Smooth muscle cell (in vitro differentiated cells): ENCODE data around the gene AGMO. TPM values are rescaled to one million over a fixed set of nuclear protein-coding genes. Genes with fewer than 3 reads are reported as not detected.

ENCODE experiments used
- DNase-seq: peaks from one replicate; lab custom pipeline; 2025; ENCODE audit not compliant: unreplicated experiment; lab: John Stamatoyannopoulos, UW
- H2AFZ ChIP-seq: fragments of 200-600 bp; sonication (generic); 2 replicates; pipeline ENCODE4 v1.6.0; 2016; ENCODE audit warnings: antibody characterized with exemption, low read depth, mild to moderate bottlenecking
- H3F3A ChIP-seq: fragments of 200-600 bp; sonication (generic); 2 replicates; pipeline ENCODE4 v1.6.0; 2017; ENCODE audit warnings: antibody characterized with exemption, low read depth
- H3K27ac ChIP-seq: fragments of 200-600 bp; sonication (generic); 2 replicates; pipeline ENCODE4 v1.5.1; 2016; ENCODE audit warnings: low read depth, mild to moderate bottlenecking
- H3K27me3 ChIP-seq: fragments of 200-600 bp; sonication (generic); 2 replicates; pipeline ENCODE4 v1.6.1; 2016; ENCODE audit warnings: low read depth, mild to moderate bottlenecking
- H3K36me3 ChIP-seq: fragments of 200-600 bp; sonication (generic); 2 replicates; pipeline ENCODE4 v1.5.1; 2016; ENCODE audit warnings: low read depth
- H3K4me1 ChIP-seq: fragments of 200-600 bp; sonication (generic); 2 replicates; pipeline ENCODE4 v1.5.1; 2016; ENCODE audit warnings: low read depth
- H3K4me2 ChIP-seq: fragments of 200-600 bp; sonication (generic); 2 replicates; pipeline ENCODE4 v1.6.0; 2016; ENCODE audit warnings: mild to moderate bottlenecking
- H3K4me3 ChIP-seq: fragments of 200-600 bp; sonication (generic); 2 replicates; pipeline ENCODE4 v1.5.1; 2016; ENCODE audit warnings: mild to moderate bottlenecking
- H3K79me2 ChIP-seq: fragments of 200-600 bp; sonication (generic); 2 replicates; pipeline ENCODE4 v1.6.0; 2016; ENCODE audit warnings: low read depth, mild to moderate bottlenecking
- H3K9ac ChIP-seq: fragments of 200-600 bp; sonication (generic); 2 replicates; pipeline ENCODE4 v1.6.0; 2016; ENCODE audit warnings: low read depth
- H3K9me3 ChIP-seq: fragments of 200-600 bp; sonication (generic); replicated peaks from 2 replicates; pipeline ENCODE4 v1.5.1; 2016; ENCODE audit warnings: low read depth
- H4K20me1 ChIP-seq: fragments of 200-600 bp; sonication (generic); 2 replicates; pipeline ENCODE4 v1.6.0; 2016; ENCODE audit warnings: low read depth
- CTCF ChIP-seq: fragments of 200-600 bp; sonication (generic); IDR thresholded peaks from 2 replicates; pipeline ENCODE4 v1.5.1; 2017; ENCODE audit warnings: borderline replicate concordance, mild to moderate bottlenecking, antibody characterized with exemption; ENCODE audit not compliant: insufficient read depth, poor library complexity, severe bottlenecking
- WGBS: methylation state at CpG from one replicate; pipeline ENCODE4 v1.1.7; 2016; ENCODE audit warnings: low lambda C conversion rate; 5-methylcytosine and 5-hydroxymethylcytosine counted together
- polyA plus RNA-seq: library from polyadenylated mRNA; unstranded; fragments of >200 nt; fragmentation: Nextera tagmentation; extraction: Ambion mirVana; gene quantifications from 2 replicates; pipeline ENCODE4 v1.2.1, GENCODE V29; 2016
- total RNA-seq: library from RNA; depleted of rRNA; stranded (reverse); fragments of >200 nt; gene quantifications from 2 replicates; pipeline ENCODE4 v1.2.3, GENCODE V29; 2014

AGMO gene
- total and polyA plus RNA-seq, 2 experiments from 2014 or later: 0.27 to 0.50 TPM

DNA sequence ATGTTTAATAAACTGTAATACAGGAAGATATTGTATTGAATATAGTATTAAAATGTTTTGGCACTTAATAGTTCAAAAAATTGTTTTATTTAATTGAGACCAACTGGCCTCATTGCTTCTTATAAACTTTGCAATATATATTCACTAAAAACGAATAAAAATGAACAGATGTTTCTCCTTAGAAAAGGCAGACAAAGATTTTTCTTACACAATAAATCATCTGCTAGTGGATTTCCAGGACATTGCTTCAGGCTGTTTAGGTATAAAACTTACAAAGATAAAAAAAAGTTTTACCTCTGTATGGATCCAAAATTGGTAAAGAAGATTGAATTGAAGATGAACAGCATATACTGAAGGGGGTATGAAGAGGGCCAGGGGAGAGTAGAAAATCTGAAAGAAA, 143.6 kb downstream of the AGMO start:
- Histone ChIP-seq H3K27ac (no peak overlapping the region), H3K4me3 (no peak overlapping the region), H3K9me3 (no peaks in the 10 kb centered on the region), H3K27me3 (no peaks in the 10 kb centered on the region), H3F3A (no peaks in the 10 kb centered on the region), H2AFZ (no peak overlapping the region), H3K79me2 (no peaks in the 10 kb centered on the region), H3K4me2 (no peak overlapping the region), H4K20me1 (no peaks in the 10 kb centered on the region), H3K4me1 (no peaks in the 10 kb centered on the region), H3K9ac (no peak overlapping the region), H3K36me3 (no peaks in the 10 kb centered on the region)
- 67% methylated on average over 1 of the region's 1 CpG for WGBS
- no peak for DNase-seq
- TF ChIP-seq CTCF: no peak

- no peak overlapping the region for H2AFZ ChIP-seq
- no peak for DNase-seq
- no peaks in the 10 kb centered on the region for H3K4me1 ChIP-seq
- TF ChIP-seq CTCF: no peak
- H3K27ac ChIP-seq: no peak overlapping the region
- no peaks in the 10 kb centered on the region for H3F3A ChIP-seq
- H3K36me3 ChIP-seq: no peaks in the 10 kb centered on the region
- no peak overlapping the region for H3K4me3 ChIP-seq
- WGBS: 96% methylated on average over 5 of the region's 5 CpGs
- no peak overlapping the region for H3K4me2 ChIP-seq
- no peaks in the 10 kb centered on the region for H4K20me1 ChIP-seq
- H3K27me3 ChIP-seq: no peaks in the 10 kb centered on the region
- H3K79me2 ChIP-seq: no peaks in the 10 kb centered on the region
- H3K9me3 ChIP-seq: no peaks in the 10 kb centered on the region
- H3K9ac ChIP-seq: no peak overlapping the region
These were observed 144.3 kb downstream of the AGMO start for GRCh38 chr7:15417341-15417988.

DNA sequence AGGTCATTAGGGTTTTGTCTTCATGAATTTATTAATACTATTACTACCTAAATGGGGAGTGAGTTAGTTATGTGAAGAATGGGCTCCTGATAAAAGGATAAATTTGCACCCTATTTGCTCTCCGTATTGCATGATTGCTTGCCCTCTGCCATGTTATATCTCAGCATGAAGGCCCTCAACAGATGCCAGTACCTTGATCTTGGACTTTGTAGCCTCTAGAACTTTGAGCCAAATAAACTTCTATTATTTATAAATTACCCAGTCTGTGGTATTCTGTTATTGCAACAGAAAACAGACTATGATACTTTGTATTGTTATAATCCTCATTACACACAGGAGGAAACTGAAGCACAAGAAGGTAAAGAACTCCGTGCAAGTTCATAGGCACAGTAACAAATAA, 150.8 kb downstream of the AGMO start:
- Histone ChIP-seq H3K27me3 (no peaks in the 10 kb centered on the region), H3K4me2 (no peak overlapping the region), H2AFZ (no peak overlapping the region), H3K4me1 (no peaks in the 10 kb centered on the region), H4K20me1 (no peaks in the 10 kb centered on the region), H3K9me3 (no peaks in the 10 kb centered on the region), H3K36me3 (no peaks in the 10 kb centered on the region), H3F3A (no peaks in the 10 kb centered on the region), H3K27ac (no peak overlapping the region), H3K9ac (no peak overlapping the region), H3K4me3 (no peak overlapping the region), H3K79me2 (no peaks in the 10 kb centered on the region)
- 85% methylated on average over 2 of the region's 2 CpGs for WGBS
- DNase-seq: no peak
- no peak for TF ChIP-seq CTCF

DNA sequence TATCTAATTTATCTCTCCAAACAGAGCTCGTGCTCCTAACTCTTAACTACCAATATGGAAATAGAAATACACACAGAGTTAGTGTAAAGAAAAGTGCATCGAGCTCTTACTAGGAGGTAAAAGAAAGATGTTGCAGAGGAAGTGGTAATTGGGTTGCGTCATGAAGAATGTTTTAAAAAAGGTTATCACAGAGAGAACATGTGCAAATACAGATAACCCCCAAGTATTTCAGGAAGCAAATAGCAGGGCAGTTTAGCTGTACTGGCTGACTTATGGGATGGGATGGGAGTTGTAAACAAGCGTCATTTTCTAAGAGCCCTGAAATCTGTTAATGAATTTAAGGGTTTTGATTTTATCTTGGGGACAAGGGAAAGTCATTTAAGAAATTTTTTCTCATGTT, 153.9 kb downstream of the AGMO start:
- Histone ChIP-seq H3K9ac (no peak overlapping the region), H3K4me2 (no peak overlapping the region), H3K36me3 (no peaks in the 10 kb centered on the region), H3K79me2 (no peaks in the 10 kb centered on the region), H3K4me1 (no peaks in the 10 kb centered on the region), H3F3A (no peaks in the 10 kb centered on the region), H3K27ac (no peak overlapping the region), H2AFZ (no peak overlapping the region), H3K27me3 (no peaks in the 10 kb centered on the region), H3K9me3 (no peaks in the 10 kb centered on the region), H3K4me3 (no peak overlapping the region), H4K20me1 (no peaks in the 10 kb centered on the region)
- WGBS: 75% methylated on average over 4 of the region's 4 CpGs
- TF ChIP-seq CTCF: no peak
- no peak for DNase-seq
